NCI-H1092 (cell line): ENCODE measurements around the gene RGS14.

ENCODE experiments used
- DNase-seq: peaks from one replicate; lab custom pipeline; 2025; lab: John Stamatoyannopoulos, UW

The RGS14 gene

GRCh38 chr5:177357459-177358351 is at the start of gene RGS14:
TSS of gene RGS14 (plus strand) at chr5:177357924. CDS start at chr5:177358025, 101 bp downstream.
- no peak for DNase-seq

- no peak for DNase-seq
These were observed 49.0 kb upstream of the RGS14 start for GRCh38 chr5:177308740-177309139.

GRCh38 chr5:177309351-177310191 is 48.2 kb upstream of the RGS14 start:
- DNase-seq, result no peak

- no peak for DNase-seq
These were observed 47.4 kb upstream of the RGS14 start for GRCh38 chr5:177310332-177310731.

GRCh38 chr5:177310757-177311391 is 46.9 kb upstream of the RGS14 start:
- DNase-seq, result peak; percentile 22

- DNase-seq, result no peak
These were observed 46.4 kb upstream of the RGS14 start for GRCh38 chr5:177311392-177311722.

GRCh38 chr5:177311723-177312648 is 45.7 kb upstream of the RGS14 start, which contains the start of gene MXD3:
TSS of gene MXD3 (minus strand) at chr5:177311898. CDS start at chr5:177311830, 68 bp downstream.
- peak; percentile 94 for DNase-seq

- DNase-seq, result no peak
These were observed 45.0 kb upstream of the RGS14 start for GRCh38 chr5:177312649-177313181.

GRCh38 chr5:177313561-177314259 is 44.0 kb upstream of the RGS14 start:
- DNase-seq, result no peak

GRCh38 chr5:177314376-177315342 is 43.1 kb upstream of the RGS14 start:
- DNase-seq, result no peak

- no peak for DNase-seq
These were observed 42.3 kb upstream of the RGS14 start for GRCh38 chr5:177315411-177315810.

- no peak for DNase-seq
These were observed 41.7 kb upstream of the RGS14 start for GRCh38 chr5:177316005-177316404.

GRCh38 chr5:177317959-177318377 is 39.8 kb upstream of the RGS14 start:
- DNase-seq, result peak; percentile 21

GRCh38 chr5:177319913-177320588 is 37.7 kb upstream of the RGS14 start:
- no peak for DNase-seq

- no peak for DNase-seq
These were observed 36.8 kb upstream of the RGS14 start for GRCh38 chr5:177320879-177321278.

- no peak for DNase-seq
These were observed 31.8 kb upstream of the RGS14 start for GRCh38 chr5:177325868-177326381.

- no peak for DNase-seq
These were observed 29.9 kb upstream of the RGS14 start for GRCh38 chr5:177327539-177328522.
